Endothelial cell (in vitro differentiated cells): Measurements from ENCODE around the gene VPS18. TPM values are rescaled to one million over a fixed set of nuclear protein-coding genes. Genes with fewer than 3 reads are reported as not detected.

Experiments
- DNase-seq: peaks from one replicate; pipeline ENCODE4 v3.0.0; 2021; ENCODE audit warnings: low spot score
- H3K27ac Mint-ChIP-seq: one replicate; pipeline ENCODE4 v1.8.0; 2021; ENCODE audit warnings: mixed read lengths, inconsistent platforms; ENCODE audit not compliant: unreplicated experiment
- H3K27me3 Mint-ChIP-seq: one replicate; pipeline ENCODE4 v1.8.0; 2021; ENCODE audit warnings: mild to moderate bottlenecking, moderate library complexity, mixed read lengths, inconsistent platforms; ENCODE audit not compliant: unreplicated experiment
- H3K36me3 Mint-ChIP-seq: one replicate; pipeline ENCODE4 v1.8.0; 2021; ENCODE audit warnings: mild to moderate bottlenecking, low read depth, mixed read lengths, inconsistent platforms; ENCODE audit not compliant: unreplicated experiment
- H3K4me1 Mint-ChIP-seq: one replicate; pipeline ENCODE4 v1.8.0; 2021; ENCODE audit warnings: mild to moderate bottlenecking, mixed read lengths, inconsistent platforms; ENCODE audit not compliant: unreplicated experiment
- H3K4me3 Mint-ChIP-seq: one replicate; pipeline ENCODE4 v1.8.0; 2021; ENCODE audit warnings: mild to moderate bottlenecking, mixed read lengths, inconsistent platforms; ENCODE audit not compliant: unreplicated experiment
- H3K9me3 Mint-ChIP-seq: one replicate; pipeline ENCODE4 v1.8.0; 2021; ENCODE audit warnings: mixed read lengths, inconsistent platforms; ENCODE audit not compliant: unreplicated experiment
- CTCF ChIP-seq: fragments of 200-600 bp; sonication (generic); IDR thresholded peaks from one replicate; pipeline ENCODE4 v1.5.0; 2021; ENCODE audit warnings: antibody characterized with exemption; ENCODE audit not compliant: unreplicated experiment
- total RNA-seq: library from RNA; stranded (reverse); fragmentation: NEBNext Ultra II Directional; extraction: Animal tissue kit (Norgen Biotek cat#: 25700); gene quantifications from one replicate; pipeline ENCODE4 v1.2.1, GENCODE V29; 2021; ENCODE audit not compliant: unreplicated experiment

VPS18 gene
- total RNA-seq, 1 donor from 2014 or later, result 39.2 TPM

GRCh38 chr15:40906091-40906990 is 12.1 kb downstream of the VPS18 start:
- DNase-seq, result peak; percentile 98
- no peaks in the 10 kb centered on the region for H3K9me3 Mint-ChIP-seq
- peak; percentile 88 for TF ChIP-seq CTCF
- H3K4me3 Mint-ChIP-seq, result no peak overlapping the region
- H3K27ac Mint-ChIP-seq, result peak overlapping the region; percentile 89
- peaks cover 69% of the 10 kb centered on the region for H3K4me1 Mint-ChIP-seq
- H3K36me3 Mint-ChIP-seq, result peaks cover 19% of the 10 kb centered on the region
- H3K27me3 Mint-ChIP-seq, result peaks cover 19% of the 10 kb centered on the region

GRCh38 chr15:40906991-40907802 is 12.9 kb downstream of the VPS18 start:
- H3K36me3 Mint-ChIP-seq, result peaks cover 19% of the 10 kb centered on the region
- DNase-seq, result peak; percentile 75
- peaks cover 24% of the 10 kb centered on the region for H3K27me3 Mint-ChIP-seq
- H3K4me1 Mint-ChIP-seq, result peaks cover 74% of the 10 kb centered on the region
- no peak for TF ChIP-seq CTCF
- H3K9me3 Mint-ChIP-seq, result no peaks in the 10 kb centered on the region
- no peak overlapping the region for H3K4me3 Mint-ChIP-seq
- peak overlapping the region; percentile 77 for H3K27ac Mint-ChIP-seq

- Mint-ChIP-seq H3K4me3 (peak overlapping the region; percentile 33), H3K4me1 (peaks cover 73% of the 10 kb centered on the region), H3K36me3 (peaks cover 15% of the 10 kb centered on the region), H3K27ac (no peak overlapping the region), H3K9me3 (no peaks in the 10 kb centered on the region), H3K27me3 (peaks cover 24% of the 10 kb centered on the region)
- no peak for TF ChIP-seq CTCF
- no peak for DNase-seq
These were observed 13.8 kb downstream of the VPS18 start for GRCh38 chr15:40908095-40908494.

GRCh38 chr15:40909662-40910630 is 15.7 kb downstream of the VPS18 start:
- Mint-ChIP-seq H3K4me1 (peaks cover 73% of the 10 kb centered on the region), H3K27ac (peak overlapping the region; percentile 87), H3K9me3 (no peaks in the 10 kb centered on the region), H3K4me3 (peak overlapping the region; percentile 57), H3K27me3 (peaks cover 28% of the 10 kb centered on the region), H3K36me3 (peaks cover 13% of the 10 kb centered on the region)
- no peak for DNase-seq
- TF ChIP-seq CTCF, result no peak
